Colon (tissue), 2 donors: Measurements from ENCODE around the gene IRF5.
"Not testable (repeated sequence)": the region's sequence is repeated elsewhere in the genome, so short reads cannot be mapped to it uniquely, and the experiment has no call there.

Experiments used
- FAIRE-seq: peaks from 2 replicates; lab custom pipeline; 2012; peaks lifted over from hg19 to GRCh38; lab: Jason Lieb, UNC
- donor health status: control.
- donor health status: control.

The IRF5 gene

DNA sequence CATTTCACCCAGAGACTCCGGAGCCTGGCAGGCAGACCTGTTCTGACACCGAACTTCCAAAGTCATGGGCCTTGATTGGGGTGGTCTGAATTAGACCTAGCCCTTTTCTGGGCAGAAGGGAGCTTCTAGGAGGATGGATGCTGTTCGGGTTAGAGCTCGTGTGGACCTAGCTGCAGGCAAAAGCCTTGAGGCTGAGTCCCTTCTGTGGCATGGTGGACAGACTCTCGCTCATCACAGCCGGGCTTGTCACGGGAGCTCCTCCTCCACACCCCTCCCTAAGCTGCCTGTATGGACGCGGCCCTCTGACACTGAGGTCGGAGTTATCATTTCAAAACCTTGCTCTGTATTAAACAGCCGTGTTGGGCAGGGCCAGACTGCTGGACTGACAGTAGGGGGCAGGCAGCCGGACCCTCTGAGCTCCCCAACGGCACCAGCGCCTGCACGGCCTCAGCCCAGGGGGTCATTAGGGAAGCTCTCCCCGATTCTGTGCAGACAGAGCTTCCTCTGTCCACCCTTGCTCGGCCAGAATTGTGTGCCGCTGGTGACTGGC, 2.2 kb downstream of the IRF5 start:
- no peak for FAIRE-seq

DNA sequence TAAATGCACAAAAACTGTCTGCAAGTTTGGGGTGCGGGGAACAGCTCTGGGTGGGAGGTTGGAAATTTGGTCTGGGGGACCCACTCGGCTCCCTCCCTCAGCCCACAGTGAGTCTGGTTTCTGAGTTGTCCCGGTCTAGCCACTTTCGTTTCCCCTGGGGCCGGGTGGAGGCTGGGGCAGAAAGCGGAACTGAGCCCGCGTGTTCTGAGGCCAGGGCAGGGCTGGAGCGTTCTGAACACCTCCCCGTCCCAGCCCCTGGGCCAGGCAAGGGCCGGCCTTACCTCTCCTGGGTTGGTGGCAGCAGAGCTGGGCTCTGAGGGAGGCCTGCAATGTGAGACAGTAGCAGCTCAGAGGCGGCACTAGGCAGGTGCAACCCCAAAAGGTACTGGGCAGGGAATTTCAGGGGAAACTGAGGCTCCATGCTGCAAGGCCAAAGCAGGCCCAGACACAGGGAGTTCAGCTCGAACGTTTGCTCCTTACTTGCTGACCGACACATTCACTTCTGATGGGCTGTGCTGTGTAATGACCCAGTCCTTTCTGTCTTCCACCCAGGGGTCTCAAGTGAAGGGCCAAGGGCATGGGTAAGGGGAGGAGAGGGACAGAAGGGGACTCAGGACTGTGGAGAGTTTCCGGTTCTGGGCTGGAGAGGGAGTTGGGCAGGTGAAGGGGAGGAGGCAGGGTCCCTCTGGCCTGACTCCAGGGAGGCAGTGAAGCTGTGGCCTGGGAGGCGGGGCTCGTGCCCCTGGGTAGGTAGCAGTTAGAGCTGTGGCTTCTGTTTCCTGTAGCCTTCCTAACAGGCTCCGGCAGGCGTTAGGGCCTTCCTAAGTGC, 3.0 kb downstream of the IRF5 start:
- FAIRE-seq: no peak

DNA sequence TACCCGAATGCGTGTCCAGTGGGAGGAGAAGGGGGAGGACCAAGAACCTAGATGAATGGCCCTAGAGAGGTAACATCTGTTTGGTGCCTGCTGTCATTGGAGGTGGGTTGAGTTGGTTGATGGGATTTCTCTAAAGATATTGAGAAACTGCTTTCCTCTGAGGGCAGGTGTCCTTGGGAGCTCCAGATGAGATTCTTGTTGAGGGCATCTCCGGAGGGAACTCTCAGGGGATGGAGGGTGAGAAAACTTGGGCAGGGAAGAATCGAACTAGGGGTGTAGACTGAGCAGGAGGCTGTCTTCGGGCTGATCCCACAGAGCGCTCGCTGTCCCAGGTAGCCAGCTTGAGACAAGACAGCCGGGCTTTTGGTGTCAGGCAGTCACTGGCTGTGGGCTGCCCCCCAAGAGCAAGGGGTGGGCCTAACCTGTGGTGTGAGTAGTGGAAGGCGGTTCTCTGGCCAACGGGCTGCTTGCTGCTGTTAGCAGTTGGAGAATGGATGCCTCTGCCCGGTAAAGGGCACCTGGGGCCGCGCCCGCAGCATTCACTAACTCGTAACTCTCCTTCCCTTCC, 3.7 kb downstream of the IRF5 start:
- no peak for FAIRE-seq

DNA sequence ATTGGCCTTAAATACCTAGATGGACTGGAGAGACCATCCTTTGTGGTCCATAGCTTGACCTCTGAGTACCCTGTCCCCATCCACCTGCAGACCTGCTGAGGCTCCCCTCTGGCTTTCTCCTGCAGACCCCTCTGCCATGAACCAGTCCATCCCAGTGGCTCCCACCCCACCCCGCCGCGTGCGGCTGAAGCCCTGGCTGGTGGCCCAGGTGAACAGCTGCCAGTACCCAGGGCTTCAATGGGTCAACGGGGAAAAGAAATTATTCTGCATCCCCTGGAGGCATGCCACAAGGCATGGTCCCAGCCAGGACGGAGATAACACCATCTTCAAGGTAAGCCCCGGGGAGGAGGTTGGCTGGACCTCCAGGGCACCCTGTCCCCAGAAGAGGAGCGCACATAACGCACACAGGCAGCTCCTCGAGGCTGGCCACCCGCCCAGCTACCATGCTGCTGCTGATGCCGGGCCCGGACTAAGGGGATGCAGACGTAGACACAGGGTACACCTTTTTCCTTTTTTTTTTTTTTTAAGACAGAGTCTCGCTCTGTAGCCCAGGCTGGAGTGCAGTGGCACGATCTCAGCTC, 4.3 kb downstream of the IRF5 start:
- FAIRE-seq: no peak

DNA sequence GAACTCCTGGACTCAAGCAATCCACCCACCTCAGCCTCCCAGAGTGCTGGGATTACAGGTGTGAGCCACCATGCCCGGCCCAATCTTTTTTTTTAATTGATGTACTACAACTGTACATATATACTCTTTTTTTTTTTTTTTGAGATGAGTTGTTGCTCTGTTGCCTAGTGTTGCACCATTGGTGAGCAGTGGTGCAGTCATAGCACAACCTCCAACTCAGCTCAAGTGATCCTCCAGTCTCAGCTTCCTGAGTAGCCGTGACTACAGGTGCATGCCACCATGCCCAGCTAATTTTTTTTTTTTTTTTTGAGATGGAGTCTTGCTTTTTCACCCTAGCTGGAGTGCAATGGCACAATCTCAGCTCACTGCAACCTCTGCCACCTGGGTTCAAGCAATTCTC, 5.5 kb downstream of the IRF5 start:
- FAIRE-seq: not testable (repeated sequence)

DNA sequence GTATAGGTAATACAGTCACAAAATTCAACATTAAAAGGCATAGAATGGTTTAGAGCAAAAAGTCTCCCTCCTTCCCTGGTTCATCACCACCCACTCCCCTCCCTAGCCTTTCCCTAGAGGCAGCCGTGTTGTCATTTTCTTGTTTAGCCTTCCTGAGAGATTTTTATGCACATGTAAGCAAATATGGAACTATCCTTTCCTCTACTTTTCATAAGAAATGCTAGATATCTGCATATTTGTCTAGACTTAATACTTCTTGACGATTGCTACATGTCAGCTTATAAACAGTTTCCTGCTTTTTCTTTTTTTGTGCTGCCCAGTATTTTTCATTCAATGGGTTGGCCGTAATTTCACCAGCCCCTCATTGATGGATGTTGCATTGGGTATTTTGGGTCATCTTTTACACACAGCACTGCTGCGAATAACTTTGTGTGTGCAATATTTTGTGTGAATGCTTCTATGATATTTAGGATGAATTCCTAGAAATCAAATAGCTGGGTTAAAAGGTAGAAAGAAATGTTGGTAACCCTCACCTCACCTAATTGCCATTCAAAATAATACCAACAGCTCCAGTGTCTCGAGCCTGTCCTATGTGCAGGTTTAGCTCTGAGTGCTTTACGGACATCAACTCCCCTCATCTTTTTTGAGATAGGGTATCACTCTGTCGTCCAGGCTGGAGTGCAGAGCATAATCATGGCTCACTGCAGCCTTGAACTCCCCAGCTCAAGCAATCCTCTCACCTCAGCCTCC, 6.9 kb downstream of the IRF5 start:
- no peak for FAIRE-seq

DNA sequence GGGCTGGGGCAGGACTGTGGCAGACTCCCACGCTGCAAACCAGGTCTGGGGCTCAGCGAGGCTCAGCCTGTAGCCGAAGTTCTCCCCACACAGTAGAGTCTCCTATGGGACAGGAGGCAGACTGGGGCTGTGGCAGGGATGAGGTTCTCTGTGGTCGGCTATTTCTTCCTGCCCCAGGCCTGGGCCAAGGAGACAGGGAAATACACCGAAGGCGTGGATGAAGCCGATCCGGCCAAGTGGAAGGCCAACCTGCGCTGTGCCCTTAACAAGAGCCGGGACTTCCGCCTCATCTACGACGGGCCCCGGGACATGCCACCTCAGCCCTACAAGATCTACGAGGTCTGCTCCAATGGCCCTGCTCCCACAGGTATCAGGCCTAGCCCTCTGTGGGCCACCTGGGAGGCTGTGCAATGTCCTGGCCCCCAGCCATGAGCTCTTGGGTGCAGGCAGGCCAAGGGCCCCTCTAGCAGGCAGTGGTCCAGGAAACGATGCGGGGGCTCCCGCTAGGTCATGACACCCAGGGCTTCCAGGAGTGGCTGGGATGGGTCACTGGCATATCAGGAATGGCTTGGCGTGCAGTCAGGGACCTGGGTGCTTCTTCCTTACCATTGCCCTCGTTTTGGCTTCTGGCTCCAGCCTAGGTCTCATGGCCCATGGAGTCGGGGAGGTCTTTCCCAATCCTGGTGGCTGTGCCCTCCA, 8.1 kb downstream of the IRF5 start:
- FAIRE-seq: no peak

DNA sequence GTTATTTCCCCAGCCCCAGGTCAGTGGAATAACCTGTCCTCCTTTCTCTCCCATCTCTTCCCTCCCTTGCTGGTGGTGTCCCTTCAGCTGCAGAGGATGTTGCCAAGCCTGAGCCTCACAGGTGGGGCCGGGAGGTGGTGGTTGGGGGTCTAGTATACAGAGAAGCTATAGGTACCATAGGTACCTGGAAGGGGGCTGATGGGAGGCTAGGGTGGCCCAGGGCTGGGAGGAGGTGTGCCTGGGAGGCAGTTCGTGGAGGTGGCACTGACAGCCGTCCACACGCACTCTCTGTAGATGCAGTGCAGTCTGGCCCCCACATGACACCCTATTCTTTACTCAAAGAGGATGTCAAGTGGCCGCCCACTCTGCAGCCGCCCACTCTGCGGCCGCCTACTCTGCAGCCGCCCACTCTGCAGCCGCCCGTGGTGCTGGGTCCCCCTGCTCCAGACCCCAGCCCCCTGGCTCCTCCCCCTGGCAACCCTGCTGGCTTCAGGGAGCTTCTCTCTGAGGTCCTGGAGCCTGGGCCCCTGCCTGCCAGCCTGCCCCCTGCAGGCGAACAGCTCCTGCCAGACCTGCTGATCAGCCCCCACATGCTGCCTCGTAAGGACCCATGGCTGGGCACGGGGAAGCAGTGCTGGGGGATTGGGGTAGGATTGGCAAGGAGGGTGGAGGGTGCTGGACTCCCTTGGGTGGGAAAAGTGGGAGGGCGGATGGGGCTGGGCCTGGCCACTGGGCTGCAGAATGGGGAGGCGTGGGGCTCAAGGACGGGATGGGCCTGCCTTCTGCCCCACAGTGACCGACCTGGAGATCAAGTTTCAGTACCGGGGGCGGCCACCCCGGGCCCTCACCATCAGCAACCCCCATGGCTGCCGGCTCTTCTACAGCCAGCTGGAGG, 9.5 kb downstream of the IRF5 start:
- no peak for FAIRE-seq

DNA sequence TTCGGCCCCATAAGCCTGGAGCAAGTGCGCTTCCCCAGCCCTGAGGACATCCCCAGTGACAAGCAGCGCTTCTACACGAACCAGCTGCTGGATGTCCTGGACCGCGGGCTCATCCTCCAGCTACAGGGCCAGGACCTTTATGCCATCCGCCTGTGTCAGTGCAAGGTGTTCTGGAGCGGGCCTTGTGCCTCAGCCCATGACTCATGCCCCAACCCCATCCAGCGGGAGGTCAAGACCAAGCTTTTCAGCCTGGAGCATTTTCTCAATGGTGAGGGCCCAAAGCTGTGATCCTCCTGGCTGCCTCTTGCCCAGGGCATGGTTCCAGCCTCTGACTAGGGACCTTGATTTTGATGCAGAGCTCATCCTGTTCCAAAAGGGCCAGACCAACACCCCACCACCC, 10.1 kb downstream of the IRF5 start:
- no peak for FAIRE-seq

DNA sequence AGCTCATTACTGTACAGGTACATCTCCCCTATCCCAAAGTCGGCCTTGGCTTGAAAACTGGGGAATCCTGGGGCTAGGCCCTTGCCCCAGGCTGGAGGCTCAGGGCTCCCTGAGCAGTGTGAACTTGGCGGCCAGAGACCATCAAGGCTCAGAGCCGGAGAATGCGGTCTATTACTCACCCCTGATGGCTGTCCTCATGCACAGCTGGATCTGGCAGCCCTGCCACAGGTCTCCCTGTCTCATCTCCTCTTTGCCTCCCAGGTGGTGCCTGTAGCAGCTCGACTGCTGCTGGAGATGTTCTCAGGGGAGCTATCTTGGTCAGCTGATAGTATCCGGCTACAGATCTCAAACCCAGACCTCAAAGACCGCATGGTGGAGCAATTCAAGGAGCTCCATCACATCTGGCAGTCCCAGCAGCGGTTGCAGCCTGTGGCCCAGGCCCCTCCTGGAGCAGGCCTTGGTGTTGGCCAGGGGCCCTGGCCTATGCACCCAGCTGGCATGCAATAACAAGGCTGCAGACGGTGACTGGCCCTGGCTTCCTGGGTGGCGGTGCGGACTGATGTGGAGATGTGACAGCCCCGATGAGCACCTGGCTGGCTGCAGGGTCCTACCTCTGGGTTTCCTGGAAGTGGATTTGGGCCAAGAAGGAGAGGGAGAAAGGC, 10.7 kb downstream of the IRF5 start:
- no peak for FAIRE-seq

DNA sequence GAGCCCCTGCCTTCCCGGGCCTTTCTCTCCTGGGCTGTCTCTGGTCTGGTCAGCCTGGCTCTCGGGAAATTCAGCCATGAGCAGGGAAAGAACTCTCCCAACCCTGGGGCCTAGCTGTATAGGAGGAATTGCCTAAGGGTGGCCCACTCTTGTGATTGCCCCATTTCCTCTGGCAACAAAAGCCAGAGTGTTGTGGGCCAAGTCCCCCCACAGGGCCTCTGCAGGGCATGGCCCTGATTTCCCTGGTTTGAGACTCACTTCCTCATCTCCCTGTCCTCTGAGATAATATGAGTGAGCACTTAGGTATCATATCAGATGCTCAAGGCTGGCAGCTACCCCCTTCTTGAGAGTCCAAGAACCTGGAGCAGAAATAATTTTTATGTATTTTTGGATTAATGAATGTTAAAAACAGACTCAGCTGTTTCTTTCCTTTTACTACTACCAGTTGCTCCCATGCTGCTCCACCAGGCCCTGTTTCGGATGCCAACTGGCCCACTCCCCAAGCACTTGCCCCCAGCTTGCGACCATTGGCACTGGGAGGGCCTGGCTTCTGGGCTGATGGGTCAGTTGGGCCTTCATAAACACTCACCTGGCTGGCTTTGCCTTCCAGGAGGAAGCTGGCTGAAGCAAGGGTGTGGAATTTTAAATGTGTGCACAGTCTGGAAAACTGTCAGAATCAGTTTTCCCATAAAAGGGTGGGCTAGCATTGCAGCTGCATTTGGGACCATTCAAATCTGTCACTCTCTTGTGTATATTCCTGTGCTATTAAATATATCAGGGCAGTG, 11.4 kb downstream of the IRF5 start:
- no peak for FAIRE-seq

DNA sequence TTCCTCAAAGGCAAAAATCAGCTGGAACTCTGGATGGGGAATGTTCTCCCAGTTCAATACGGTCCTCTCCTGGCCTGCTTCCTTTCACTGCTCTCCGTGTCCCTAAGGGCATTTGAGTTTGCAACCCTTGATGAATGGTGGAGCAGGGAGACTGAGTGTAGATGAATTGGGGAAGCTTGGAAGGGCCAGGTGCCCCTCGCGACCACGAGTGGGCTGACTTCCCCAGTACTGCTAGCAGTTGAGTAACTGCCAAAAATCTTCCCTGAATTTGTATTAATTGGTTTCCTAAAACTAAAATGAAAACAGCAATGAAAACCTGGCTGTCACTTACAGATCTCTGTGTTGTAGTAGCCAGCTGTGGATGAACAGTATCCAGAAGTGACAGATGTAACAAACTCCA, 13.6 kb downstream of the IRF5 start:
- no peak for FAIRE-seq

DNA sequence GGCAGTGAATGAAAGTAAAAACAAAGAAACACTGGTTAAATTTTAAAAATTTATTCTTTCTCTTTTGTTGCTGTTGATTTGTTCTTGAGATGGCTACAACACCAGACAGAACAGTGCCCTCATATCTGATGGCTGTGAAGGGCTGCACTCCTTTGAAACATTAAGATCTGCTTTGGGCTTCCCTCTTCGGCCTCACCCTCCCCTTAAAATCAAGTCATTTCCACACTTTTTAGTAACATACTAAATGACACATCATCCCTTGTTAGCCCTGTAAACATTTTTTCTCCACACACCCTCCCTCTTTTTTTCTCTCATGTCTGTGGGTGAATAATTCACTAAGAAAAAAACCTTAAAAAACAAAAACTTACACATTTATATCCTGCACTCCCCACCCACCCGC, 16.4 kb downstream of the IRF5 start:
- no peak for FAIRE-seq

DNA sequence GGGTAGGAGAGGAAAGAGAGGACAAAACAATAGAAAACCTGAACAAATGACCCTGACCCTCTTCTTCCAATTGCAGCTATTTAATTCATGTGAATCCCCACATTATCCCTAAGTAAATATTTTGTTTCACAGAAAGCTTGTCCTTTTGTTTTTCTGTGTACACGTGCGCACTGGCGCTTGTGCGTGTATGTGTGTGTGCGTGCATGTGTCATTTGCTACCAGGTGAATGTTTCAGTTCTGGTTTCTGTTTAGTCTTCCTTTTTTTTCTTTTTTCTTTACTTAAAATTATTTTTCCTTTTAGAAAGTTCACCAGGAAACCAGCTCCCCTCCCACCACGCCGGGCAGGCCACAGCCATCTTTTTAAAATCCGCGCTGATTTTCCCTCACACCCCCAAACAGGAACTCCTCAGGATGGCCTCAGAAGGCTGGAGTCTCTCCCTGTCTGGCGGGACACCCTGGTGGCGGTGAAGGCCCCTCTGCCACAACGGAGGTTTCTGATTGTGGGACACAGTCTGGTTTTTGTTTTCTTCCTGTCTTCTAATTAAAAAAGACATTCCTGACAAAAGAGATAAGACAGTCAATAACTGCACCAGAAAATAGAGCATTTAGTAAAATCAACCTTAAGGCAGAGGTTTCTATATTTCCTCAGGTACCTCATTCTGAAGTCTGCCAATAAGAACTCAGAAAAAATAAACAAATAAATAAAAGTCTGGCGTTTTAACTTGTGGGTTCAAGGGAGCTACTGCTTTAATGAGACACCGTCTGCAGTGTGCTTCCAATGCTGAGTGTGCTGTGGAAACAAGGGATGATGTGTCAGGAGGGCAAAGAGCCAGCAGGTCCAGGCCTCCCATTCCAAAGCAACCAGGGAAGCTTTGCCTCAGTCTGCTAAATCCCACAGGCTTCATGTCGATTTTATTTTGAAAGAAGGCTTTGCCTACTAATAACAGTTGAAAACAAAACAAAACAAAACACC, 17.4 kb downstream of the IRF5 start:
- FAIRE-seq: no peak

DNA sequence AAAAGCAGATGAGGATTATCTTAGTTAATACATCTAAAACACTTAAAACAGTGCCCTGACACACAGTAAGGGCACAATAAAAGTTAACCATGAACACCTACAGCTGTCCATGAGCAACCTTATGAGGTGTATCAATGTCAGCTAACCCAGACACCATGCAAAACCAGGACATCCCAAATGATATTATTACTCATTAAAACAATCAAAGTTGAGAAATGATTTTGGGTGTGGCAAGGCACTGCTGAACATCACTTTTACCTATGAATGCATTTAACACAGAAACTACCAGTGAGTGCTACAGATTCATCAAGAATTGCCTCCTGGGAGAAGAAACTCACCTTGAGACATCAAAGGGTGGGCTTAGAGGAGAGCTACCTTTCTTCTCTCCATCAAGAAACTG, 18.3 kb downstream of the IRF5 start:
- FAIRE-seq: no peak

DNA sequence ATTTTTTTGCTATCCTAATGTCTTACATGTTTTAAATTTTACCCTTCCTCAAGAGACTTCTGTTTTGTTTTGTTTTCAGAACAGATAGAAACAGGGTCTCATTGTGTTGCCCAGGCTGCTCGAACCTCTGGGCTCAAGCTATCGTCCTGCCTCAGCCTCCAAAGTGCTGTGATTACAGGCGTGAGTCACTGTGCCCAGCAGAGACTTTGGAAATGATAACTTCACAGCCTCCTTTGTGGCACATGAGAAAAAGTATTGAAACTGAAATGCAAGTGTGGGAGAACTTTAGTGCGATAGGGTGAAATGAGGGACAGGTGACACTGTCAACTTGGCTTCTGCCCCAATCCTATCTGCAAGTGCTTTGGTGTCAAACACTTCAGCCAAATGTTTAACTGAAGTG, 21.6 kb downstream of the IRF5 start:
- FAIRE-seq: no peak

DNA sequence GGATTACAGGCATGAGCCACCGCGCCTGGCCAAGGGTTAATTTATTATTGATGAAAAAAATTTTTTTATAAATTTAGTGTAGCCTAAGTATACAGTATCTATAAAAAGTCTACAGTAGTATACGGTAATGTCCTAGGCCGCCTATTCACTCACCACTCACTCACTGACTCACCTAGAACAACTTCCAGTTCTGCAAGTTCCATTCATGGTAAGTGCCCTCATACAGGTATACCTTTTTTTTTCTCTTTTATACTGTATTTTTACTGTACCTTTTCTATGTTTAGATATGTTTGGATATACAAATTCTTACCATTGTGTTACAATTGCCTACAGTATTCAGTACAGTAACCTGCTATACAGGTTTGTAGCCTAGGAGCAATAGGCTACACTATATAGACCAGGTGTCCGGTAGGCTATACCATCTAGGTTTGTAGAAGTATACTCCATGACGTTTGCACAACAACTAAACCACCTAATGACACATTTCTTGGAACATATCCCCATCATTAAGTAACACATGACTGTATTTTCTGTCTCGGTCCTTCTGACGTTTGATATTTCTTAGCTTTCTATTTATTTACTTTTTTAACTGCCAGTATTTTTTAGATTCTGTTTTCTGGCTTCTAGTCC, 23.4 kb downstream of the IRF5 start:
- no peak for FAIRE-seq

DNA sequence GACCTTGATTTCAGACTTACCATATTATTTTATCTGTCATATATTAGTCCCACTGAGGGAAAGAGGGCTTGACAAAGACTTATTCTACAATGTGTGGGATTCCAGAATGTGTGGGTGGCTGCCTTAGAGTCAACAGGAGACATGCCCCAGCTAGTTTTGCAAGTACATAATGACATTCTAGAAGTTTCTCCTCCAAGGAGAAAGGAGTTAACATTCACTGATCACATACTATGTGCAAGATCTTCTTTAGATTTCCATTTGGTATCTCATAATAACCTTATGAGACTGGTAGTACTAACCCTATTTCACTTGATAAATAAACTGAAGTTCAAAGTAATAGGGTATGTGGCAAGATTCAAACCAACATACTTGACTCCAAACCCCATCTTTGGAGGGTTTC, 25.2 kb downstream of the IRF5 start:
- FAIRE-seq: no peak
